ENCODE results near the gene SHC2. TPM values are rescaled to one million over a fixed set of nuclear protein-coding genes. Genes with fewer than 3 reads are reported as not detected.
"Not testable (repeated sequence)": the region's sequence is repeated elsewhere in the genome, so short reads cannot be mapped to it uniquely, and the experiment has no call there.

SHC2 gene
- total RNA-seq, 1 donor from 2014 or later: 26.0 TPM

- H3K36me3 ChIP-seq: no peaks in the 10 kb centered on the region
- DNase-seq (ENCODE audit: extremely low spot score in 2 of 2): no peak
- intact Hi-C loops (cut with DNase I): no loop called here
Observed at GRCh38 chr19:389255-389934, 71.4 kb downstream of the SHC2 start.

GRCh38 chr19:388691-389090, 72.1 kb downstream of the SHC2 start:
- TF ChIP-seq CTCF (IDR thresholded peaks at IDR 0.05) (no peak), POLR2A (IDR thresholded peaks at IDR 0.05) (no peak), POLR2AphosphoS5 (IDR thresholded peaks at IDR 0.05; ENCODE audit: insufficient read depth in 1 of 2, low read depth in 1 of 2) (no peak)
- H3K4me1 ChIP-seq: no peaks in the 10 kb centered on the region
- H3K36me3 ChIP-seq: no peaks in the 10 kb centered on the region
- H3K4me3 ChIP-seq: no peak overlapping the region
- no peak overlapping the region for H3K27ac ChIP-seq
- no peak for DNase-seq (ENCODE audit: extremely low spot score in 2 of 2)
- no peaks in the 10 kb centered on the region for H3K9me3 ChIP-seq
- H3K27me3 ChIP-seq: no peaks in the 10 kb centered on the region
- intact Hi-C loops (cut with DNase I): no loop called here

More at GRCh38 chr19:389255-389934, 71.4 kb downstream of the SHC2 start:
- no peak overlapping the region for H3K27ac ChIP-seq
- H3K4me3 ChIP-seq: no peak overlapping the region
- H3K4me1 ChIP-seq: no peaks in the 10 kb centered on the region
- TF ChIP-seq CTCF (IDR thresholded peaks at IDR 0.05): no peak
- no peak for TF ChIP-seq POLR2AphosphoS5 (IDR thresholded peaks at IDR 0.05; ENCODE audit: insufficient read depth in 1 of 2, low read depth in 1 of 2)
- TF ChIP-seq POLR2A (IDR thresholded peaks at IDR 0.05): no peak
- H3K27me3 ChIP-seq: no peaks in the 10 kb centered on the region
- H3K9me3 ChIP-seq: no peaks in the 10 kb centered on the region

DNA sequence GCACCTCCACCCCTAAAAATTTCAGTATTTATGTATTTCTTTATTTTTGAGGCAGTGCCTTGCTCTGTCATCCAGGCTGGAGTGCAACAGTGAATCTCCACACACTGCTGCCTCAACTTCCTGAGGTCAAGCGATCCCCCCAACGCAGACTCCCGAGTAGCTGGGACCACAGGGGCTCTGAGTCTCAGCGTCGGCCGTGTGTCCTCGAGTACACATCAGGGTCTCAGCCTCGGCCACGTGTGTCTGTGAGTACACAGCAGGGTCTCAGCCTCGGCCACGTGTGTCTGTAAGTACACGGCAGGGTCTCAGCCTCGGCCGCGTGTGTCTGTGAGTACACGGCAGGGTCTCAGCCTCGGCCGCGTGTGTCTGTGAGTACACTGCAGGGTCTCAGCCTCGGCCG, 73.1 kb downstream of the SHC2 start:
- Histone ChIP-seq H3K27me3 (peaks cover 4% of the 10 kb centered on the region), H3K4me3 (no peak overlapping the region), H3K9me3 (no peaks in the 10 kb centered on the region), H3K4me1 (no peaks in the 10 kb centered on the region), H3K36me3 (no peaks in the 10 kb centered on the region), H3K27ac (no peak overlapping the region)
- intact Hi-C loops (cut with DNase I): no loop called here
- TF ChIP-seq POLR2AphosphoS5 (IDR thresholded peaks at IDR 0.05; ENCODE audit: insufficient read depth in 1 of 2, low read depth in 1 of 2) (no peak), POLR2A (IDR thresholded peaks at IDR 0.05) (no peak), CTCF (IDR thresholded peaks at IDR 0.05) (no peak)
- DNase-seq (ENCODE audit: extremely low spot score in 2 of 2): no peak

- H3K27ac ChIP-seq; H3K4me1 ChIP-seq; DNase-seq (ENCODE audit: extremely low spot score in 2 of 2); intact Hi-C loops (cut with DNase I); H3K36me3 ChIP-seq; H3K9me3 ChIP-seq; H3K4me3 ChIP-seq; H3K27me3 ChIP-seq: not testable (repeated sequence)
Observed at GRCh38 chr19:386632-387301, 74.1 kb downstream of the SHC2 start.

DNA sequence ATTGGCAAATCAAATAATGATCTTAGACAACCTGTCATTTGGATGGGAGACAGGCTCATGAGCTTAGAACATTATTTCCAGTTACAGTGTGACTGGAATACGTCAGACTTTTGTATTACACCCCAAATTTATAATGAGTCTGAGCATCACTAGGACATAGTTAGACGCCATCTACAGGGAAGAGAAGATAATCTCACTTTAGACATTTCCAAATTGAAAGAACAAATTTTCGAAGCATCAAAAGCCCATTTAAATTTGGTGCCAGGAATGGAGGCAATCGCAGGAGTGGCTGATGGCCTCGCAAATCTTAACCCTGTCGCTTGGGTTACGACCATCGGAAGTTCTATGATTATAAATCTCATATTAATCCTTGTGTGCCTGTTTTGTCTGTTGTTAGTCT, 74.6 kb downstream of the SHC2 start:
- DNase-seq (ENCODE audit: extremely low spot score in 2 of 2); H3K36me3 ChIP-seq; H3K4me3 ChIP-seq; H3K9me3 ChIP-seq; H3K27ac ChIP-seq; intact Hi-C loops (cut with DNase I); H3K4me1 ChIP-seq; H3K27me3 ChIP-seq: not testable (repeated sequence)

GRCh38 chr19:384799-385169, 76.0 kb downstream of the SHC2 start:
- H3K36me3 ChIP-seq: no peaks in the 10 kb centered on the region
- intact Hi-C loops (cut with DNase I): no loop called here
- TF ChIP-seq POLR2AphosphoS5 (IDR thresholded peaks at IDR 0.05; ENCODE audit: insufficient read depth in 1 of 2, low read depth in 1 of 2) (no peak), CTCF (IDR thresholded peaks at IDR 0.05) (no peak), POLR2A (IDR thresholded peaks at IDR 0.05) (no peak)
- no peak for DNase-seq (ENCODE audit: extremely low spot score in 2 of 2)
- no peak overlapping the region for H3K4me3 ChIP-seq
- no peaks in the 10 kb centered on the region for H3K9me3 ChIP-seq
- no peak overlapping the region for H3K27ac ChIP-seq
- peaks cover 4% of the 10 kb centered on the region for H3K27me3 ChIP-seq
- no peaks in the 10 kb centered on the region for H3K4me1 ChIP-seq

Measured in vagina (tissue), 2 donors.